GM21360 (cell line): Measurements from ENCODE around the gene SYCP2.

Experiments
- ATAC-seq: cut with Tn5 transposase; IDR thresholded peaks from one replicate; pipeline ENCODE4 v1.9.1; 2021; ENCODE audit warnings: mild to moderate bottlenecking, moderate library complexity; ENCODE audit not compliant: unreplicated experiment

The SYCP2 gene

DNA sequence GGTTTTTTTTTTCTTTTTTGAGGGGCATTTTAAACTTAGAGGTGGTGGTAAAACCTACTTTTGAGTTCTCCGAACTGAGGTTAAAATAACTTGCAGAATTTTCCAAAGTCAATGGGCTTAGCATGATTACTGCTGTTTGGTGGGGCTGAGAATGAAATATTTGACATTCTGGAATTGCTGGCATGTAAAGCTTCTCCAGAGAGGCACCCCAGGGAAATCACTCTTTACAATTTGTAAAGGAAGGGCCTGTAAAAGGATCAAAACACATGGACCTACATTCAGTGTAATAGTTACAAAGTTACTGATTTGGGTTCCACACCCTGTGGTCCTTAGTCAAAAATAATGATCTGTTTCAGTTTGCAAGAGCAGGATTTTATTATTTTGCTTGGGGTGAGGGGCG is 12.3 kb upstream of the SYCP2 start:
- no peak for ATAC-seq

DNA sequence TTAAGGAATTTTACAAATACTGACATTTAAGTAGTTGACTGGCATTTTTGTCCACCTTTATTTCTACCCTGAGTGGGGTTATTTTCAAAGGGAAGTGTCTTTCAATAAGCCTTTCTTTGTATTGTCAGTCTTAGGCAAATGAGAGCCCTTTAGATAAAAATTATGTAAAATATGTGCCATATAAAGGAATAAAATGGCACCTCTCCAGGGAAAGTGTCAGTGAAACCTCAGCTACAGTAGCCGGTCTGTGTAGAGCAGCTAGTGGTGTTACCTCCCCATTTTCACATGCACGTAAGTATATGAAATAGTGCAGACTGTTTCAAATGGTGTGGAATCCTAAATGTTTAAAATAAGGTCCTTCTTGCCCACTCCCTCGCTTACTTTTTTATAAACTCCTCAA is 11.7 kb upstream of the SYCP2 start:
- ATAC-seq, result no peak

DNA sequence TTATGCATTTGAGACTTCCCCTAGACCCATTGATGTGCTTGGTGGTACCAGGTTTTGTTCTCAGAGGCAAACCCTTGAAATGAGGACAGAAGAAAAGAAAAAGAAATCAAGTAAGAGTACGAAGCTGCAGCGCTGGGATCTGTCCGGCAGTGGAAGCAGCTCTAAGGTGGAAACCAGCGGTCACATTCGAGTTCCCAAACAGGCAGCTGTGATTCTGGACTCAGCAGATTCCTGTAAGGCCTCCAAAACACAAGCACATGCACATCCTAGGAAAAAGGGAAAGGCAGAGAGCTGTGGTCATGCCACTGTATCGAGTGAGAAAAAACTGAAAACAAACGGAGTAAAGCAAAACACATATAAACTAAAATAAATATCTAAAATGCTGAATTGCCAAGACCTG is 11.3 kb upstream of the SYCP2 start:
- ATAC-seq, result no peak

DNA sequence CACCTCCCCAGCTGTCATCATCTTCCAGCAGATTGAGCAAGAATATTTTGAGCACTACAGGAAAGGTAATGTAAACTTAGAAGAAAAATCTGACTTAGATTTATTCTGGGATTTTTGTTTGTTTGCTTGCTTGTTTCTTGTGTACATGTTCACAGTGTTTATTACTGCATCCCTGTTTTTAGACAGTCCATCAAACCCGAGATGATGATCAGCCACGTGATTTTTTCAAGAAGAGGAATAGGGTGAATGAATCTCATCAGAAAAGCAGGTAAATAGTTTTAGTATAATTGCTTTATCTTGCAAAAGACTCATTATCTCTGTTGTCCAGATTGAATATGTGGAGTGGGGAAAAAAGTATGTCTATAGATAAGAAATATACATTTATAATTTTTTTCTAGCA is 8.8 kb upstream of the SYCP2 start:
- no peak for ATAC-seq

GRCh38 chr20:59940956-59941294 is 7.5 kb upstream of the SYCP2 start:
- peak; percentile 2 for ATAC-seq

DNA sequence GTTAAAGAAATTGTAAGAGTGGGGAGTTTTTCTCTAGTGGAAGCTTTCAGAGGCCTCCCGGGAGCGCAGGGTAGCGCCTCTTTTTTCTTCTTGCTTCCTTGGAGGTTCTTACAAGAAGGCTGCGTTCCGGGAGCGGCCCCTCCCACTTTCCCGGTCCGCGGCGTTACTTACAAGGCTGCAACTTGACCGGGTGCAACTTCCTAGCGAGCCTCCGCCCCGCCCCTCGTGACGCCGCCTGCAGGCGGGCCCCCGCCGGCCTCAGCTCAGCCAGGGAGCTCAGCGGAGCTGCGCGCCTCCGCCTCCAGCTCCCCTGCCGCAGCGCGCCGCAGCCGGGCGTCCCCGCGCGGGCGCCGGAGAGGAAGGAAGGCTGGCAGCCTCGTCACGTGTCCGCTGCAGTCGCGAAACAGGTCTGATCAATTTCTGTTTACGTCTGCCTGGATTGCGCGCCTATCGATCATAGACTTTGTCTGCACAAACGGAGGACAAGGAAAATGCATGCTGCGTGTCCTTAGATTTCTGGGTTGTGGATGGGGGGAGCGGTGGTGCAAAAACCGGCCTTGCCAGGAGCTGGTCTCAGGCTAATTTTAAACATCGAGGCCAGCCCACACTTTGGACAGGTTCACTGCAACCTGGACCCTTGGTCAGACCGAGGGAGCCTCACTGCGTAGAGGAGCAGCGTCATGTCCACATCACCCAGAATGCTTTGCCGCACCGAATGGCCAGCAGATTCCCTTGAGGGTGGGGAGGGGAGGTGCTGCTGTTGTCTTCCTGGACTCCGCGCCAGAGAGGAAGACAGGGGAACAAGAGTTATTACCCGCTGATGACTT is 6.9 kb upstream of the SYCP2 start, which contains the start of the genes FAM217B and PPP1R3D:
TSS of gene FAM217B (plus strand) at position 261 of the 827 bp plus-strand sequence. CDS start 3,555 bp downstream, outside the sequence.
TSS of gene PPP1R3D (minus strand) at position 177 of the 827 bp plus-strand sequence. CDS start 374 bp downstream, outside the sequence.
- ATAC-seq, result peak; percentile 88

GRCh38 chr20:59939879-59940128 is 6.4 kb upstream of the SYCP2 start:
- ATAC-seq, result peak; percentile 29

DNA sequence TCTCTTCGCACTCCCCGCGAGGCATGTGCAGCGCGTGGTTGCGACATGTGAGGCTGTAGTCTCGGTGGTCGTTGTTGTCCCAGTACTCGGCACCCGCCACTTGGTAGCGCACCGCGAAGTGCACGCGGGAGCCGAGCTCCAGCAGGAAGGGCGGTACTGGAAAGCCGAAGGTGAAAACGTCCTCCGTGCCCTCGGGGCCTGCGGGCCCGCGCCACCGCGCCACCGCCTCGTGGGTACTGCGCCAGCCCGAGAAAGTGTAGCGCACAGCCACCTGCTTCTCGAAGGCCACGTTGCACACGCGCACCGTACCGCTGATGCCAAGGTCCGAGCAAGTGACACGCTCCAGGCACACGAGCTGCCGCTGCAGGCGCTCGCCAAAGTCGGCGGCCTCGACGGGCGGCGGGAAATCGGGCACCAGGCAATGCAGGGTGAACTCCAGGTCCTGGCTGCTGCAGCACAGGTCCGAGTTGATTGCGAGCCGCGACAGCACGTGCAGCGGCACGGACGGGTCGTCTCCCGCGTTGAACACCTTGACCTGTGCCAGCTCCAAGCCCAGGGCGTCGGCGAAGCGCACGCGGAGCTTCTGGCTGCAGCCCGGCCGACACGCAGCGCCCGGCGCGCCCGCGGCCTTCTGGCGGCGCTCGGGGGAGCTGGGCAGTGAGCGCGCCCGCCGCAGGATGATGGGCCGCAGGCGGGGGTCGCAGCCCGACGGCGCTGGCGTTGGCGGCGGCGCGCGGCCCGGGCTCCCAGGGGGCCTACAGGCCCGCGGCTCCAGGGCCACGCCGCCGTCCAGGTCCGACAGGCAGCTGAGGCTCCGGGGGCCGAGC is 5.8 kb upstream of the SYCP2 start:
- ATAC-seq, result no peak

- no peak for ATAC-seq
Measured at GRCh38 chr20:59938696-59939051, 5.2 kb upstream of the SYCP2 start.

GRCh38 chr20:59938221-59938620 is 4.8 kb upstream of the SYCP2 start:
- no peak for ATAC-seq

DNA sequence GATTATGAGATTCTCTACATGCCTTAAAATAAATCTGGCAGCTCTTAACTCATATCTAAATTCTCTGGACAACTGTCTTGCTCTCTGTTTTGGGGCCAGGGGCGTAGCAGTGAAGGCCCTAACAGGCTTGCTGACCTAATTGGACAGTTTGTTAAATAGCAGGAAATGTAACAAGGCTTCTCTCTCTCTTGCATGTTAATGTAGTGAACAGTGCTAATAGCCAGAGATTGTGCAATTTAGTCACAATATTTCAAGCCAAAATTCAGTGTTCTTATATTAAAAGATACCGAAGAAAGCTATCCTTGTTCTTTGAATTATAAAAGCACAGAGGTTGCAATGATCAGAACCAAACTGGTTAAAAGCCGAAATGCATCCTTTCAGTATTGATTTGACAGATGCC is 3.7 kb upstream of the SYCP2 start:
- no peak for ATAC-seq

DNA sequence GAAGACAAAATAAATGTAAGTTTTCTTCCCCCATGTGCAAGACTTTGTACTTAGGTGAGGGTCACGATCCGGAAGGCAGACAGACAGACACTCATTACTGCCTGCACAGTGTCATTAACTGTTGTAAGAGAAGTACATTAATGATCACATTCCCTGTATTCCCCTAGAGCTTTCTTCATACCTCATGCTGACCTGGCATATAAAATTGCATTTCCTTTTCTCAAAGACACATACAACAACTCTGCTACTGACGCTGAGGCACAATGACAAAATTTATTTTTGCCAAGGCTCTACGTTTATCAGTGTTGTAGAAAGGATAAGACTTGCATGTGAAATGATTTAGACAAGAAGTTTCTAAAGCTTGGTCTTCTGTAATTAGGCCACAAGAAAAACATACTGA is 3.0 kb upstream of the SYCP2 start:
- ATAC-seq, result no peak

DNA sequence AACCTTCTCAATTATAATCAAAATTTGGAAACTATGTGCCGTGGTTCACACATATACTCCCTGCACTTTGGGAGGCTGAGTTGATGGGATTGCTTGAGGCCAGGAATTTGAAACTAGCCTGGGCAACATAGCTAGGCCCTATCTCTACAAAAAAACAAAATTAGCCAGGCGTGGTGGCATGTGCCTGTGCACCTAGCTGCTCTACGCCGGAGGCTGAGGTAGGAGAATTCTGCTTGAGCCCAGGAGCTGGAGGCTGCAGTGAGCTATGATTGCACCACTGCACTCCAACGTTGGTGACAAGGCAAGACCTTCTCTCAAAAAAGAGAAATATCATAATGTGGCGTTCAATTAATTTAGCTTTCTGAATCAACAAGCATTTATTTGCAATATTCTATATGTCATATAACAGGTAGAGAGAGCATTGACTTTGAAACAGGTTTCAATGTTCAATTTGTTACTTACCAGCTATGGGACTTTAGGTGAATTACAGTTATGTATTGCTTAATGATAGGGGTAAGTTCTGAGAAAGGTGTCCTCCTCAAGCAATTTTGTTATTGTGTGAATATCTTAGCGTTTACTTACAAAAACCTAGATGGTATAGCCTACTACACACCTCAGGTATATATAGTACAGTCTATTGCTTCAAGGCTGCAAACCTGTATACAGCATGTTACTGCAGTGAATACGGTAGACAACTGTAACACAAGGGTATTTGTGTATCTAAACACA is 2.2 kb upstream of the SYCP2 start:
- no peak for ATAC-seq

DNA sequence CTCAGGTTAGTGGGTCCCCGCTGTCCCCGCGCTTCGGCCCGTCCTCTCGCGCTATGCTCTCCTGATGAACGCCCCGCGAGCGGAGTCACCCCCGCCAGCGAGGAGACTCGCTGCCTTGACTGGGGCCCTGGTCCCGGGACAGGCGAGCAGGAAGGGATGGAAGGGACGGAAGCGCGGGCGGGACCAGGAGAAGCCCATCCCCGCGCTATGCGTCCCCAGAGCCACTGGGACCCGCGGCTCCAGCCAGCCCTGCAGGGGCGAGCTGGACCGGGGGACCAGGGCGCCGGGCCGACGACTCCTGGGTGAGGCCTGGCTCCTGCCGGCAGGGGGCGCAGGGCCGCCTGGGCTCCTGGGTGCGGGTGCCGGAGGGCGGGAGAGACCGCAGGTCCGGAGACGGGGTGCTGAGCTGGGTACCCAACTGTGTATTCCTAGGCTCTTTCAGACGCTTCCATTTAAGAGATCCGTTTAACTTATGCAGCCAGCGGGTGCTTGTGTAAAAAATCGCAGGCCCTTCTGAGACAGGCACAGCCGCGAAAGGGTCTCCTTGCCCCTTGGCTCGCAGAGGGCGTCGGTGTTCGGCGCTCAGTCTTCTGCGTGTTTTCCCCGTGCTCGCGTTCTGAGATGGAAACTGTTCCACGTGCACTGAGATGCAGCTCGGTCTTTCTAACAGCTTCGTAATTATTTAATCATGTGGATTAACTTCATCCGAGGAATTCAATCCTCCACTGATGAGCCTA is 580 bp upstream of the SYCP2 start:
- peak; percentile 91 for ATAC-seq

DNA sequence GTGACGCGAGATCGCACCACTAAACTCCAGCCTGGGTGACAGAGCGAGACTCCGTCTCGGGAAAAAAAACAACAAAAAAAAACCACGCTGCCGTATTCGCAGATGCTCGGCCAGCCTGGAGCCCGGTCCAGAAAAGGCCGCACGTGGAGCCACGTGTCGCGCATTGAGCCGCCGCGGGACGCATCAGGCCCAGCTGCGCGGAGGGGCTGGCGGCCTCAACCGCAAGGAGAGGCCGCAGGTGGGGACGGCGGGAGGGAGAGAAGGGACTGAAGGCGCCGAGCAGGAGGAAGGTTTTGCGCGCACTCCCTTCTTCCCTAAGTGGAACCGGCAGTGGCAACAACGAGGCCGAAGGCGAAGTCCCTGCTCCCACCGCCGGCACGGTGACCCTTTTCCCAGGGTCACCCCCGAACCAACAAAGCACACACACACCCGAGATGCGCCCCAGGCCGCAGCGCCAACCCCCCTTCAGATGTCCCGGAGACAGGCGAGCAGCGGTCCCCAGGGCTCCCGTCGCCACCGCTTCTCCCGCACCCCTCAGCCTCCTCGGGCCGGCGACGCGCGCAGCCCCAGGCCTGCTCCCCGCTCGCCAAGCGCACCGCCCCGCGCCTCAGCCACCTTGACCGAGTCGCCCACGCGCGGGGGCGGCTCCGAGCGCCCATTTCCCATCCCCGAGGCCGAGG is 681 bp downstream of the SYCP2 start:
- no peak for ATAC-seq

- ATAC-seq, result no peak
Measured at GRCh38 chr20:59931511-59932312, 1.7 kb downstream of the SYCP2 start.

- ATAC-seq, result no peak
Measured at GRCh38 chr20:59925899-59926298, 7.5 kb downstream of the SYCP2 start.

- no peak for ATAC-seq
Measured at GRCh38 chr20:59925359-59925758, 8.1 kb downstream of the SYCP2 start.

GRCh38 chr20:59923514-59923913 is 9.9 kb downstream of the SYCP2 start:
- no peak for ATAC-seq

DNA sequence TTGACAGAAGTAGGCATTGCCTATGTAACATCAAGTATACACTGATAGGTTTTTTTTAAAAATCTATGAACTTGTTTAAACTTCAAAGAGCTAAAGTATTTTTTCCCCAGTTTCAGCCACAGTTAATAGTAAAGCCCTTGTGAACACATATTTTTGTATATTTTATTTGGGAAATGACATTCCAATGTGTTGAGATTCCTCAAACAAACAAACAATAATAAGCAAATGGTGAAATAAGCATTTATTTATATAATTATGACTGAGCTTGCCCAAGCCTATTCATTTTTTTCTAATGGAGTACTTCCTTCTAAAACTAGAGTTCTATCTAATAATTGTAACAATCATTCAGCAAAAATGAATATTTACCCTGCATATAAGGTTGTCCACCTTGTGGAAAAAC is 12.5 kb downstream of the SYCP2 start:
- no peak for ATAC-seq
